Smooth muscle cell (in vitro differentiated cells): Measurements from ENCODE around the gene TMEM167A. TPM values are rescaled to one million over a fixed set of nuclear protein-coding genes. Genes with fewer than 3 reads are reported as not detected.

Source experiments
- DNase-seq: peaks from one replicate; lab custom pipeline; 2025; ENCODE audit not compliant: unreplicated experiment; lab: John Stamatoyannopoulos, UW
- H2AFZ ChIP-seq: fragments of 200-600 bp; sonication (generic); 2 replicates; pipeline ENCODE4 v1.6.0; 2016; ENCODE audit warnings: antibody characterized with exemption, low read depth, mild to moderate bottlenecking
- H3F3A ChIP-seq: fragments of 200-600 bp; sonication (generic); 2 replicates; pipeline ENCODE4 v1.6.0; 2017; ENCODE audit warnings: antibody characterized with exemption, low read depth
- H3K27ac ChIP-seq: fragments of 200-600 bp; sonication (generic); 2 replicates; pipeline ENCODE4 v1.5.1; 2016; ENCODE audit warnings: low read depth, mild to moderate bottlenecking
- H3K27me3 ChIP-seq: fragments of 200-600 bp; sonication (generic); 2 replicates; pipeline ENCODE4 v1.6.1; 2016; ENCODE audit warnings: low read depth, mild to moderate bottlenecking
- H3K36me3 ChIP-seq: fragments of 200-600 bp; sonication (generic); 2 replicates; pipeline ENCODE4 v1.5.1; 2016; ENCODE audit warnings: low read depth
- H3K4me1 ChIP-seq: fragments of 200-600 bp; sonication (generic); 2 replicates; pipeline ENCODE4 v1.5.1; 2016; ENCODE audit warnings: low read depth
- H3K4me2 ChIP-seq: fragments of 200-600 bp; sonication (generic); 2 replicates; pipeline ENCODE4 v1.6.0; 2016; ENCODE audit warnings: mild to moderate bottlenecking
- H3K4me3 ChIP-seq: fragments of 200-600 bp; sonication (generic); 2 replicates; pipeline ENCODE4 v1.5.1; 2016; ENCODE audit warnings: mild to moderate bottlenecking
- H3K79me2 ChIP-seq: fragments of 200-600 bp; sonication (generic); 2 replicates; pipeline ENCODE4 v1.6.0; 2016; ENCODE audit warnings: low read depth, mild to moderate bottlenecking
- H3K9ac ChIP-seq: fragments of 200-600 bp; sonication (generic); 2 replicates; pipeline ENCODE4 v1.6.0; 2016; ENCODE audit warnings: low read depth
- H3K9me3 ChIP-seq: fragments of 200-600 bp; sonication (generic); replicated peaks from 2 replicates; pipeline ENCODE4 v1.5.1; 2016; ENCODE audit warnings: low read depth
- H4K20me1 ChIP-seq: fragments of 200-600 bp; sonication (generic); 2 replicates; pipeline ENCODE4 v1.6.0; 2016; ENCODE audit warnings: low read depth
- WGBS: methylation state at CpG from one replicate; pipeline ENCODE4 v1.1.7; 2016; ENCODE audit warnings: low lambda C conversion rate; 5-methylcytosine and 5-hydroxymethylcytosine counted together
- polyA plus RNA-seq: library from polyadenylated mRNA; unstranded; fragments of >200 nt; fragmentation: Nextera tagmentation; extraction: Ambion mirVana; gene quantifications from 2 replicates; pipeline ENCODE4 v1.2.1, GENCODE V29; 2016
- total RNA-seq: library from RNA; depleted of rRNA; stranded (reverse); fragments of >200 nt; gene quantifications from 2 replicates; pipeline ENCODE4 v1.2.3, GENCODE V29; 2014
- TF ChIP-seq, protein P1 (sequence below): fragments of 200-600 bp; sonication (generic); IDR thresholded peaks from 2 replicates; pipeline ENCODE4 v1.5.1; 2017; ENCODE audit warnings: borderline replicate concordance, mild to moderate bottlenecking, antibody characterized with exemption; ENCODE audit not compliant: insufficient read depth, poor library complexity, severe bottlenecking

Gene TMEM167A
- total and polyA plus RNA-seq, 2 experiments from 2014 or later, result 236 to 248 TPM

DNA sequence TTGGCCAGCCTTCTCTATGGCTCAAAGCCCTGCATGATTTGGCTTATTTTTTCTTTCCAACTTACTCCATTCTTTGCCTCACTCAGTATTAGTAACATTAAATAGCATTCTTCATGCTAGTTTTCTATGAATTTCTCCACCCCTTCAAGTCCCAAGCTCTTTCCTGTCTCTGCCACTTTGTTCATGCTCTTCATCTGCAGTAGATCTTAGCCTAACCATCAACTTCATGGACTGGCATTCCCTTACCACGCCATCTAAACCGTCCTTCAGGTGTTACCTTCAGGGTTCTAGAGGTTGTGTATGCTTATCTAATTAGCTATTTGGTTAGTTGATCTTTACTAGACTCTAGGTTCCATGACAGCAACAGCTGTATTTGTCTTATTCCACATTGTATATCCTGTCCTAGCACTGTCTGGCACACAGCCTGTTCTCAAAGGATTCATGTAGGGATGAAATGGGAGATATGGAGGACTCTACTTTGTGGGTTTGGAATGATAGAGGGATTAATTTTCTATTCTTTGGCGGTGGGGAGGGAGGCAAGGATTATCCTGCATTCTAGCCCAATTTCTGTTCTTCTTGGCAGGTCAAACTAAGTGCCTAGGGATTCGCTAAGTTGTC lies 26.4 kb downstream of the TMEM167A start:
- TF ChIP-seq, protein P1, sequence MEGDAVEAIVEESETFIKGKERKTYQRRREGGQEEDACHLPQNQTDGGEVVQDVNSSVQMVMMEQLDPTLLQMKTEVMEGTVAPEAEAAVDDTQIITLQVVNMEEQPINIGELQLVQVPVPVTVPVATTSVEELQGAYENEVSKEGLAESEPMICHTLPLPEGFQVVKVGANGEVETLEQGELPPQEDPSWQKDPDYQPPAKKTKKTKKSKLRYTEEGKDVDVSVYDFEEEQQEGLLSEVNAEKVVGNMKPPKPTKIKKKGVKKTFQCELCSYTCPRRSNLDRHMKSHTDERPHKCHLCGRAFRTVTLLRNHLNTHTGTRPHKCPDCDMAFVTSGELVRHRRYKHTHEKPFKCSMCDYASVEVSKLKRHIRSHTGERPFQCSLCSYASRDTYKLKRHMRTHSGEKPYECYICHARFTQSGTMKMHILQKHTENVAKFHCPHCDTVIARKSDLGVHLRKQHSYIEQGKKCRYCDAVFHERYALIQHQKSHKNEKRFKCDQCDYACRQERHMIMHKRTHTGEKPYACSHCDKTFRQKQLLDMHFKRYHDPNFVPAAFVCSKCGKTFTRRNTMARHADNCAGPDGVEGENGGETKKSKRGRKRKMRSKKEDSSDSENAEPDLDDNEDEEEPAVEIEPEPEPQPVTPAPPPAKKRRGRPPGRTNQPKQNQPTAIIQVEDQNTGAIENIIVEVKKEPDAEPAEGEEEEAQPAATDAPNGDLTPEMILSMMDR, result no peak
- no peaks in the 10 kb centered on the region for H3K36me3 ChIP-seq
- no peak for DNase-seq
- peaks cover 15% of the 10 kb centered on the region for H3K79me2 ChIP-seq
- 96% methylated on average over 4 of the region's 4 CpGs for WGBS
- H3K9me3 ChIP-seq, result no peaks in the 10 kb centered on the region
- H3K4me1 ChIP-seq, result peaks cover 12% of the 10 kb centered on the region
- H4K20me1 ChIP-seq, result peaks cover 23% of the 10 kb centered on the region
- H3K4me3 ChIP-seq, result no peak overlapping the region
- peaks cover 32% of the 10 kb centered on the region for H3F3A ChIP-seq
- H3K9ac ChIP-seq, result no peak overlapping the region
- H3K27me3 ChIP-seq, result no peaks in the 10 kb centered on the region
- no peak overlapping the region for H3K27ac ChIP-seq
- H3K4me2 ChIP-seq, result no peak overlapping the region
- no peak overlapping the region for H2AFZ ChIP-seq

DNA sequence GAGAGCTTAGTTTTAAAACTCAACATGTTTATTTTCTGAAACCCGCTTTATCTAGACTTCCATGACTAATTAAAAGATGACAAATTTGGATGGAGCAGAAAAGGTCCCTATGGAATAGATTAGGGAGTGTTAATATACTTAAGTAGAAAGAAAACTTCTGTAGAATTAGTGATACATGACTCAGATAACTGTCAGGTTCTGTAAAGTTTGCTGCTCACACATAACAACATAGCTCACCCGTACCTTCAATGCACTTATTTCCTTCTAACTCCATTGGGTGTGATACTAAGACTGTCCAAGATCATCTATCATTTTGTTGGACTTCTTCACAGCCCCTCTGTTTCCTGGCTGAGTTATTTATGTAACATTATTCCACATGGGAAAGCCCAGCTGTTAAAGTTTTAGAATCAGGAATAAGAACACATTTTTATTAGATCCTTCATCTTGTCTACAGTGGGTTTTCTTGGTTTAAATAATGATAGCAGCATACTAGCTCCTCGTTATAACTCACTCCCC lies 27.8 kb downstream of the TMEM167A start:
- Histone ChIP-seq H3K4me3 (no peak overlapping the region), H3K4me1 (peaks cover 19% of the 10 kb centered on the region), H3K79me2 (peaks cover 6% of the 10 kb centered on the region), H3K36me3 (no peaks in the 10 kb centered on the region), H3F3A (peaks cover 26% of the 10 kb centered on the region), H3K4me2 (no peak overlapping the region), H3K27ac (peak overlapping the region; percentile 66), H3K9me3 (no peaks in the 10 kb centered on the region), H3K9ac (no peak overlapping the region), H2AFZ (no peak overlapping the region), H3K27me3 (no peaks in the 10 kb centered on the region), H4K20me1 (peaks cover 10% of the 10 kb centered on the region)
- TF ChIP-seq, protein P1, result no peak
- DNase-seq, result no peak
- WGBS, result 66% methylated on average over 3 of the region's 3 CpGs

DNA sequence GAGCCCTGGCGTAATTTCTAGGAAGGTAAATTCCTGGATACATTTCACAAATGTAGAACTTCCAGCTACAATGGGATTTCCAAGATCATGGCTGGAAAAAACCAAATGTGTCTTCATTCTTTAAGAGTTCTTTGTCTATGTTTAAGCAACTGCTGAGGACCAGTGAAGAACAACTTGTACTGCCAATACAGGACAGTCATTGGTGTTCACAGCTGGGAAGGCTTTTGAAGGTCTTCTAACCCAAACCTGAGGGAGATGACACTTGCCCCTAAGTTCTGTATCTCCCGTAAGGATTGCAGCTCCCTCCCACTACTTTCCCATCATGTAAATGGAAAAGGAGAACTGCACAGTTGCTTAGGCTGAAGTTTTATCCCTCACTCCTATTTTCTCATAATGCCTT lies 28.4 kb downstream of the TMEM167A start:
- Histone ChIP-seq H2AFZ (no peak overlapping the region), H3K27me3 (no peaks in the 10 kb centered on the region), H3K4me3 (no peak overlapping the region), H4K20me1 (peaks cover 8% of the 10 kb centered on the region), H3K9ac (no peak overlapping the region), H3K36me3 (no peaks in the 10 kb centered on the region), H3K27ac (peak overlapping the region; percentile 66), H3F3A (peaks cover 26% of the 10 kb centered on the region), H3K4me2 (peak overlapping the region; percentile 6), H3K9me3 (no peaks in the 10 kb centered on the region), H3K79me2 (peaks cover 6% of the 10 kb centered on the region), H3K4me1 (peaks cover 15% of the 10 kb centered on the region)
- TF ChIP-seq, protein P1, result no peak
- 83% methylated on average over 2 of the region's 2 CpGs for WGBS
- DNase-seq, result no peak

DNA sequence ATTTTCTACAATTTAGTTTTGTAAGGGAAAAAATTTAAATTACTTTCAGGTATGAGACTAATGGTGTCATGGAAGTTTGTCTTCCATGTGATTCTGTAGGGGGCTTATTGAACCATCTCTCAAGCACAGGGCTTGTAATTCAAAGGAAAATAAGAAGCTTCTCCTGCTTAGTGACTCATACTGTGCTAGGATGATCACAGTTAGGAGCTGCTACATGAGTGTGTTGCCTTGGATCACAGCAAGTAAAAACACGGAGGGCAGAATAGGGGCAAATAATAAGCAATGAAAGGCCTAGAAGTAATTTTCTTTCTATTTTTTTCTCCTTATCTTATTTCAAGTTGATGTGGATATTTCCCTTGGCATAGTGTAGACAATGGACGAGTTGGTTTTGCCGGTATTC lies 28.9 kb downstream of the TMEM167A start:
- no peak for DNase-seq

More for the DNA sequence above, 28.9 kb downstream of the TMEM167A start:
- TF ChIP-seq, protein P1, result no peak
- no peaks in the 10 kb centered on the region for H3K9me3 ChIP-seq
- H2AFZ ChIP-seq, result no peak overlapping the region
- peaks cover 26% of the 10 kb centered on the region for H3F3A ChIP-seq
- peaks cover 5% of the 10 kb centered on the region for H4K20me1 ChIP-seq
- H3K4me2 ChIP-seq, result peak overlapping the region; percentile 6
- peaks cover 15% of the 10 kb centered on the region for H3K4me1 ChIP-seq
- no peaks in the 10 kb centered on the region for H3K27me3 ChIP-seq
- H3K79me2 ChIP-seq, result peaks cover 6% of the 10 kb centered on the region
- H3K27ac ChIP-seq, result peak overlapping the region; percentile 66
- H3K4me3 ChIP-seq, result no peak overlapping the region
- H3K9ac ChIP-seq, result no peak overlapping the region
- no peaks in the 10 kb centered on the region for H3K36me3 ChIP-seq
- WGBS, result 69% methylated on average over 3 of the region's 3 CpGs
